HG03108 (cell line): Measurements from ENCODE around the gene CXCL1.

Source experiments
- ATAC-seq: cut with Tn5 transposase; IDR thresholded peaks from one replicate; pipeline ENCODE4 v1.9.1; 2021; ENCODE audit warnings: moderate library complexity; ENCODE audit not compliant: unreplicated experiment

The CXCL1 gene

DNA sequence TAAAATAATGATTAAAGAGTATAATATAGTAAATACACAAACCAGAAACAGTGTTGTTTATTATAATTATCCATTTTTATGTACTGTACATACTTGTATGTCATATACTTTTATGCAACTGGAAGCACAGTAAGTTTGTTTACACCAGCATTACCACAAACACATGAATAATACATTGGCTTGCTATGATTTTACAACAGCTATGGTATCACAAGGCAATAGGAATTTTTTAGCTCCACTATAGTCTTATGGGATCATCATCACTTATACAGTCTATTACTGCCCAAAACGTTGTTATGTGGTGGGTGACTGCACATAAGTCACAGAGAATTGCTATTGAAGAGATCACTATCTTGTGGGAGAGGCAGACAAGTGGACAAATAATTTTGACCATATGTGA lies 17.9 kb upstream of the CXCL1 start:
- no peak for ATAC-seq

DNA sequence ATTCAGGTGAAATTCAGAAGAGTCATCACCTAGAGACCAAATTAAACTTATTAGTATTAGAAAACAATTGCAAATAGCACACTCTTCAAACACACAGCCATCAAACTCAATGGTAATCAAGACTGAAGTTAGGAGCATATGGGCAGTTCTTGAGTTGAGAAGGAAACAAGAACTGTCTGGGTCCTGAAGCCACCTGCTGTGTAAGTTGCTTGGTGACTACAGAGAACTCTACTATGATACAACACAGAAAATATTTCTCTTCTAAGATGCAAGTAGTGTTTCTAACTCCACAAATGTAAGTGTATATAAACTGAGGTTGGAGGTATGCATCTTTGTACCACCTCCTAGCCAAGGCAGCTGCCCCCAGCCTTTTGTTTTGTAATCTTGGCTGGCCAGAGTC lies 16.4 kb upstream of the CXCL1 start:
- no peak for ATAC-seq

DNA sequence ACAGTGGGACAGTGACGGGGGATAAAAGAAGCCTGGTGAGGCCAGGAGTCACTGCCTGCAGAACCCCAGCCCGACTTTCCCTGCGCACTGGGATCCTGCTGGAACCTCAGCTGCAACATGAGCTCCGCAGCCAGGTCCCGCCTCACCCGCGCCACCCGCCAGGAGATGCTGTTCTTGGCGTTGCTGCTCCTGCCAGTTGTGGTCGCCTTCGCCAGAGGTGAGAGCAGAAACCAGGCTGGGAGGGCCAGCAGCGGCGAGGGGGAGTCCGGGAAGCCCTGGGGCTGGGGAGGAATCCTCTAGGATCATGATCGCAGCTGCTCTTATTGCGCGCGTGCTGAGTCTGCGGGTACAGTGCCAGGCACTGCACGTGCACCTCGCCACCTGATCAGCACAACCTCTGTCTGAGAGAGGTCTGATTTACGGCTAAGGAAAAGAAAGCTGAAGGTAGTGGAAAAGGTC lies 15.9 kb upstream of the CXCL1 start, which contains the start of gene PF4V1:
PF4V1 (plus strand) TSS at position 51 of the 459 bp plus-strand sequence; CDS start at position 118, 67 bp downstream.
- ATAC-seq: no peak

DNA sequence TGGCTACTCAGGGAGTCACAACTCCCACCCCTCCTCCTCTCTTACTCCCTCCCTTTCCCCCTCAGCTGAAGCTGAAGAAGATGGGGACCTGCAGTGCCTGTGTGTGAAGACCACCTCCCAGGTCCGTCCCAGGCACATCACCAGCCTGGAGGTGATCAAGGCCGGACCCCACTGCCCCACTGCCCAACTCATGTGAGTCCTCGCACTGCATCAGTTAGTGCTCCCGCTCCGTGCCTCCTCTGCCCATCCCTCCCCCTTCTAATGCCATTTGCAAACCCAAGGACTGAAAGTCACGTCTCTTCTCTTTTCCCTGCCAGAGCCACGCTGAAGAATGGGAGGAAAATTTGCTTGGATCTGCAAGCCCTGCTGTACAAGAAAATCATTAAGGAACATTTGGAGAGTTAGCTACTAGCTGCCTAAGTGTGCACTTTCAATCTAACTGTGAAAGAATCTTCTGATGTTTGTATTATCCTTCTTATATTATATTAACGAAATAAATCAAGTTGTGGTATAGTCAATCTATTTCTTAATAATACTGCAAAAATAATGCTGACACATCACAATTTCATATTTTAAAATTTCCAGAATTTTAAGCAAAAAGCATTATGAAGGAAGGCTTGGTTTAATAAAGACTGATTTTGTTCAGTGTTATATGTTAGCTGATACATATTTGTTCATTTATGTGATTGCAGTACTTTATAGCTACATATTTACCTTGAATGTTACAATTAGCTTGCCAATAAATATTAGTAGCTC lies 15.3 kb upstream of the CXCL1 start:
- no peak for ATAC-seq

DNA sequence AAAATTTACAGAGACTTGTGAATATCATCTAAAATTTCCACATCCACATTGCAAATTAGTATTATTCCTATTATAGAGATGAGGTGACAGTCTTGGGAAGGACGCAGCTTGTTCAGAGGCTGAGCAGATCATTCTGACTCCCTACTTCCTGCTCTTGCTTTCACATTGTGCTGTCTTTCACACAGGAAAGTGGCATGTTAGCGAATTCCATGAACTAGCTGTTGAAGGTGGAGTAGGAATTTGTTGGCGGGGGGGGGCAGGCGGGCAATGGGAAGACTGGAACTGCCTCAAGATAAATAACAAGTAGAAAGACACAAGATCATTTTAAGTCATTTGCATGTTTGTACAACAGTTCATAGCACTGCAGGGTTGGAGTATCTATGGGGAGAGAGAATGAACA lies 13.8 kb upstream of the CXCL1 start:
- no peak for ATAC-seq

DNA sequence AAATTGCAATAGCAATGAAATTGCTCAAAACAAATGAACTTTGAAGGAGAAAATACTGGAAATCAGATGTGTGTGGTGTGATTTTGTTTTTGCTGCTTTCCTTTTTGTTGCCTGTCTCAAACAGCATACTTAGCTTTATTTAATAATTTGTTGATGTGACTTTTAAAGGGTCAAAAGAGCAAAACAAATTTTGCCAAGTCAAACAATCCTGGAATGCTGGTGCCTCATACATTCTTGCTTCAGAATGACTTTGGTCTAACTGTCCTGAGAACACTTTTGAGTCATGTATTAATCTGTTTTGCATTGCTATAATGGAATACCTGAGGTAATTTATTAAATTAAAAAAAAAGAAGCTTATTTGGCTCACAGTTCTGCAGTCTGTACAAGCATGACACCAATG lies 12.7 kb upstream of the CXCL1 start:
- ATAC-seq: no peak

DNA sequence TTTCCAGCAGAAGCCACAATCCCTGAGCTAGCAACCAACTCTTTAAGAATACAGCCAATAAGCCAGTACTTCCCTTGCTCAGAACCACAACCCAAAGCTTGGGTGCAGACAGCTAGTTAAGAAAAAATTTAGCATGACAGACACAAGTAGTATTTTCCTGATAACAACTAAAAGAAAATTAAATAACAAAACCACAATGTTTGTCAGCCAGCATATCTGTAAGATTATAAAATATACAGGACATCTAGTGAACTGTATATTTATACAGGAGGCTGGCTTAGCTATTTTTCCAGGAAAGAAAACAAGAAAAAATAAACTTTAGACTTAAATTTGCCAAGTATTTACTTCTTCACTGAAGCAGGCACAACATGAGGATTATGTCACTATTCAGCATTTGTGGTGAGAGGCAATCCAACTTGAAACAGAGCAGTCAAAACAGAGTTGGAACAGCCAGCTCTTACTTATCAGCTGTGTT lies 9.5 kb upstream of the CXCL1 start:
- no peak for ATAC-seq

DNA sequence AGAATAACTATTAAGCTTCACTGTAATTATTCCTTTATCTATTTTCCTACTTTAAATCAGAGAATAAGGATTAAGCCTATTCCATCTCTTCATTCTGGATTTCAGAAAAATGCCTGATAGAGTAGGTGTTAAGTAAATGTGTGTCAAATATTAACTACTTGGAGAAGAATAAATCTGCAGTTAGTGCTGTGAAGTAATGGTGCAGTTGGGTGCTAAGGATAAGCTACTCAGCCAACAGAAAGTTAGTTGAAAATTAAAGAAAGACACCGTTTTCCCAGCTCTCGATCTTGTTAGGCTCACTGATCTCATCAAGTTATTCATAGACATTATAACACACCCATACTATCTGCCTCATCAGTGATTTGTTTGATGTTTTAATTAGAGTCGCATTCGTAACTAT lies 9.0 kb upstream of the CXCL1 start:
- ATAC-seq: no peak

DNA sequence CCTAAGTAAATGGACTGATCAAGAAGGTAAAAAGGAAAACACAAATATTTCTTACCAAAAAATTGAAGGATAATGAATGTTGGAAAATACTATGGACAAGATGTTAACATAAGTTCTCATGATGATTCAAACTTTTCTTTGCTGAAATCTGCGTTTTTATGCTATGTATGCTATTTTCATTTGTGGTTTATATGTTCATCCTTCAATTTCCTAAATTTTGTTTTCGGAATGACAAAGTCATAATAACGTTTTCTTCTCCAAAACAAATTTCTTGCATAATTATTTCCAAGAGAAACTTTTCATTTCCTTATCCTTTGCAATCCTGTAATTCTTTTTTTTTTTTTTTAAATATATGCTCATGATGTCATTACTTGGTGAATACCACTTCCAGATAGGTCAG lies 8.3 kb upstream of the CXCL1 start:
- no peak for ATAC-seq

DNA sequence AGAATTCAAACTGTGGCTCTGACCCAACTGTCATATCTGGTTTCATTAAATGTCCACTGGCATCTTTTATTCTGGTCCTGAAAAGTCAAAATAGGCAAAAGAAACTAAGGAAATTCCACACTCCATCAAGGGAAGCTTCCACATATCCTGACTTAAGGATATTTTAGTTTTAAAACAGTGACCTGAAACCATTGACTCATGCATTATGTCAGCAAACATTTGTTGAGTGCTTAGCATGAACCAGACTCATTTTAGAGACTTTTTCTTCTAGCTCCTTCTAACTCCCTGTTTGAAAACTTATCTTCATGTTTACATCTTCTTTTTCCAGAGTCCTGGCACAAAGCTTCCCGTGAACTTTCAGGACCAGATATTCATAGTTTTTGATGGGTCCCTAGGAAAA lies 6.9 kb upstream of the CXCL1 start:
- ATAC-seq: no peak

DNA sequence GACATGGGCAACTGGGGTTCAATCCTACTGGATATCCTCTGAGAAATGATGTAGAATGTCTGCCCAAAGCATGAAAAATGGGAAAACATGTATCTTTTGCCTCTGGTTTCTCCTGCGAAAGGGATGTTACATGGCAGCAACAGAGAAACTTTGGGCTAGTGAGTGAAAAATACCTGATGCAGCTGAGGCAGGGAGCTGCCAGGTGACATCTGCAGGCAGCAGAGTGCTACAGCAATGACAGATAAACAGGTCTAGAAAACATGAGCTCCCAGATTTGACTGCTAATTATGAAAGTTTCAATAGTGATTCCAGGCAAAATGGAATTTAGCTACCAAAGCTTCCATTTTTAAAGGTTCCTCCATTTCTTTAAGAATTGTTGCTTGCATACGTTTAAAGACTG lies 4.8 kb upstream of the CXCL1 start:
- no peak for ATAC-seq

DNA sequence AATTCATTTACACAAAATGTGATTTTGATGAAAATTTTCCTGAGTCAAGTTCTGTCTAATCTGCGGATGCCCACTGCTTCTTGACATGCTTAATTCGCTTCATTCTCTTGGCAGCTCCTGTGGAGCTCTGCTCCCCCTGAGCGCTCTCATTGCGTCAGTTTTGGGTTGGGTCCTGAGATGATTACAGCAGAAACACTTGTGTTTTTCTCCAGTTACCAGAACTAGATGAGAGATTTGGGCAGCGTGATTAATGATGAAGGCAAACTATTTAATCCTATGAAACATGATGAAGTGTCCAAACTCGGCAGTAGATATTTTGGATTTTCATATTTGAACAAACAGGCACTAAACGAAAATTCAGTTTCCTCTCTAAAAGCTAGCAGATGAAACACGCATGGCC lies 4.2 kb upstream of the CXCL1 start:
- no peak for ATAC-seq

DNA sequence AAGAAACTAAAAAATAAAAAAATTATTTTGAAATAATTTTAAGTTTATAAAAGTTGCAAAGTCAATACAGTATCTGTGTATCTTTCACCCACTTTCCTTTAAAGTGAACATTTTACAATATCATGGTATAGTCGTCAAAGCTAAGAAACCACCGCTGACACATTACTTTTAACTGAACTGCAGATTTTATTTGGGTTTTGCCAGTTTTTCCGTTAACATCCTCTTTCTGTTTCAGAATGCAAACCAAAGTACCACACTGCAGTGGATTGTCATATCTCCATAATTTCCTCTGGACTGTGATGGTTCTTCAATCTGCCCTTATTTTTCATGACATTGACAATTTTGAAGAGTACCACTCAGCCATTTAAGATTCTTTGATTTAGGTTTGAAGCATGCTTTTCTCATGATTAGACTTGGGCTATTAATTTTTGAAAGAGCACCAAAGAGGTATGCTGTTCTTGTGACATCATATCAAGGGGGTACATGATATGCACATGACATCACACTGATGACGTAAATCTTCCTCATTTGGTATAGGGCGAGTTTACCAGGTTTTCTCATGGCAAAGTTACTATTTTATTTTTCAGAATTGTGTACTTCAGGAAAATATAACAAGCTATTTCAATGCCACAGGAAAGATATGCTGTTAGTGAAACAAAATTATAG lies 3.6 kb upstream of the CXCL1 start:
- ATAC-seq: no peak

DNA sequence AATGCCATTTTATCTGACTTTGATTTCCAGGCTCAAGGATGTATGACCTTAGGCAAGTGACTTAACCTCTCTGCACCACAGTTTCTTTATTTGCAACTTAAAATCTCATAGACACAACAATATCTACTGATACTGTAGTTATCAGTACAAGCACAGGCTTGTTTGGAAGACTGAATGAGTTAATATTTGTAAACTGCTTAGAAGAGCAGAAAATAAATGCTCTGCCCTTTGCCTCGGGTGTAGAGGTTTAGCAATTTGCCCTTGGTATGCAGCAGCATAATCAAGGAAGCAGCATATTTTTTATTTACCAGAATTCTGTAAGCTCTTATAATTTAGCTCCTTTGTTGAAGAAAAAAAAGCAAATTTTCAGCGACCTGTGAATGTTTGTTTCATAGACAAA lies 2.9 kb upstream of the CXCL1 start:
- no peak for ATAC-seq

DNA sequence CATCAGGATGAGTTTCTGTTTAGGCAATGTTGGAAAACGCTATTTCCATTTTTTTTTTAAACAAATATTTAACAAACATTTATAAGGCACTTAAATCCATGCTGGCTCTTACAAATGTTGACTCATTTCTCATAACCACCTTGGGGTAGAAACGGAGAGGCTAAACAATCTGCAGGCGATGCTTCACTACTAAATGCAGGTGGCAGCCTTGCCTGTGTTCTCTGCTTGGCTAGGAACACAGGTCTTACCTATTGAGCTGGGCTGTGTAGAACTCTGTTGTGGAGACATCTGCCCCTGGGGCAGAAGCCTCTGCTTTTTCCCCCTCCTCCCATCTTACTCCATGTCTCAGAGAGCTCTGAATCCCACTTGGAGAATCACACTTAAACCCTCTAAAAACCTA lies 1.4 kb upstream of the CXCL1 start:
- ATAC-seq: no peak

DNA sequence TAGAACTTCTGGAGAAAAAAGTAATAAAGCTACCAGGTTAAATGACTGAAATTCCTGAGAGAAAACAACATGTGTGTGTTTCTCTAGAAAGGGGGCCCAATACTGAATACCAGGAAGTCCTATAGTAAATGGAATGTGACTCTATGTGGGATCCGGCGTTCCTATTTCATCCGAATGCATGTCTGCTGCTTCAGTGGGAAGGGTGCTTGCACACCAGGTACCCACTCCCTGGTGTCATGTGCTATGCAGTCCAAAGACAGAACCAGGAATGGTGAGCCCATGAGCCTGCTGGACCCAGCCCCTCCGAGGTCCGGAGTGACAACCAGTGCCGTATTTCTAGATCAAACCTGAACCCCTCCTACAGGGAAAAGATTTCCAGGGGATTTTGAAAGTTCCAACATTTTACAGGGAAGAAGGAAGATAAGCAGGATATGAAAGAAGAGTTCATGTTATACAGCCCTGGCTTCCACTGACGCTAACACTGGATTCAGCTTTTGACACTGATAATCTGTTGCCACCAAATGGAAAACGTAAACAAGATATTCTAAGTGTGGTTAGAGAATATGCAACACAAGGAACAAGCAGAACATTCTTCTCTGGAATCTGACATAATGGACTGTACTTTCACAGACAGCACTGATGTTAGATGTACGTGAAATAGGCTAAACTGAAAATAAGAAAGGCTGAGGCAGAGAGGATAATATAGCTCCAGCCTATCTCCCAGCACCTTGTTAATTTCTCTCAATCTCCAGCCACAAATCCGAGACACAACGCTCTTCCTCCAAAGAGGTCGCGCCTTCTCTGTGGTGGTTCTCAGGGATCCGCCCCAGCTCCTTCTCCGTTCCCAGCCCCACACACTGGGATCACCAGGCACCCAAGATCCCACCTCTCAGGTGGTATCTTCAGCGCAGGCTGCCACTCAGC lies 725 bp upstream of the CXCL1 start:
- no peak for ATAC-seq

DNA sequence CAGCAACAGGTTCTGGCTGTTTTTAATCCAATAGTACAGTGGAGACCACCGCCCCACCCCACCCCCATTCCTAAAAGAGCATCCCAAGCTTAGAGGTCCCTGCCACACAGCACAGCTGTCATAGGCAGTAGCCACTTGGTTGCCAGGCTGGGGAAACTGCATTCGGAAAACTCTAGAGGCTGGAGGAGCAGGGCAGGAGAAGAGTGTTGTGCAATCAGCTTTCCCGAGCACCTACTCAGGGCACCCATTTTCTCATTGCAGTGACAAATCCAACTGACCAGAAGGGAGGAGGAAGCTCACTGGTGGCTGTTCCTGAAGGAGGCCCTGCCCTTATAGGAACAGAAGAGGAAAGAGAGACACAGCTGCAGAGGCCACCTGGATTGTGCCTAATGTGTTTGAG lies 1.1 kb downstream of the CXCL1 start:
- ATAC-seq: no peak

DNA sequence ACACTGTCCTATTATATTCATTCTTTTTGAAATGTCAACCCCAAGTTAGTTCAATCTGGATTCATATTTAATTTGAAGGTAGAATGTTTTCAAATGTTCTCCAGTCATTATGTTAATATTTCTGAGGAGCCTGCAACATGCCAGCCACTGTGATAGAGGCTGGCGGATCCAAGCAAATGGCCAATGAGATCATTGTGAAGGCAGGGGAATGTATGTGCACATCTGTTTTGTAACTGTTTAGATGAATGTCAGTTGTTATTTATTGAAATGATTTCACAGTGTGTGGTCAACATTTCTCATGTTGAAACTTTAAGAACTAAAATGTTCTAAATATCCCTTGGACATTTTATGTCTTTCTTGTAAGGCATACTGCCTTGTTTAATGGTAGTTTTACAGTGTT lies 1.6 kb downstream of the CXCL1 start:
- ATAC-seq: no peak

DNA sequence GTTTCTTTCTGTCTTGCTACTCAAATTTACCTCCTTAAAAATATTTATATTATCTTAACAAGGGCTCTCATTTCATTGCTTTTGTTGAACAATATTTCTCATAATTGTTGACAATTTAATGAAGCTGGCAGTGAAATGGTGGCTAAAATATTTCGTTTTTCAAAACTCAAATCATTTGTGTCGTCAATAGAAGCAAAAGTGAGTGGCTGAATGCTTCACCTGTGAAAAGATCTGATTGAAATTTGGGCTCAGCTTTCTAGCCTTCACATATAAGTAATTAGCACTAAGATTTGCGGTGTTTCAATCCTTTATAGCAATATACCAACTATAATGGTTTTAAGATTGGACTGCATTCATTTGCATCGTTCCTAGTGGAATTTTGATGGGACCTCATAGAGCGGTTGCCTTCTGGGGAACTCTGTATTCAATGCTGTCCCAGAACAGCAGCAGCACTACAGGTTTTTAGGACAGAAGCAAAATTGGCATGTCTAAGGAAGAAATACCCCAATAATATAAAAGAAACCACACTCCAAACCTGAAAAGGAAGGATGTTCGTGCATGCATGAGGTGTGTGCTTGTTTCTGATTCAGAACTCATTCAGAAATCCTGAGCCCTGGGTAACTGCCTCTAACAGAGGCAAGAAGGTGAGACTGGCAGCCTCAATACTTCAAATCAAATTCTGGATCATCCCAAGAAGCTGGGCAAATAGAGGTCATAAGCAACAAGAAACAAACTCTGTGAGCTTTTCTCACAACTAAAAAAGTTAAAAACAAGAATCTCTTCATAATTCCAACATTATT lies 2.5 kb downstream of the CXCL1 start:
- no peak for ATAC-seq

DNA sequence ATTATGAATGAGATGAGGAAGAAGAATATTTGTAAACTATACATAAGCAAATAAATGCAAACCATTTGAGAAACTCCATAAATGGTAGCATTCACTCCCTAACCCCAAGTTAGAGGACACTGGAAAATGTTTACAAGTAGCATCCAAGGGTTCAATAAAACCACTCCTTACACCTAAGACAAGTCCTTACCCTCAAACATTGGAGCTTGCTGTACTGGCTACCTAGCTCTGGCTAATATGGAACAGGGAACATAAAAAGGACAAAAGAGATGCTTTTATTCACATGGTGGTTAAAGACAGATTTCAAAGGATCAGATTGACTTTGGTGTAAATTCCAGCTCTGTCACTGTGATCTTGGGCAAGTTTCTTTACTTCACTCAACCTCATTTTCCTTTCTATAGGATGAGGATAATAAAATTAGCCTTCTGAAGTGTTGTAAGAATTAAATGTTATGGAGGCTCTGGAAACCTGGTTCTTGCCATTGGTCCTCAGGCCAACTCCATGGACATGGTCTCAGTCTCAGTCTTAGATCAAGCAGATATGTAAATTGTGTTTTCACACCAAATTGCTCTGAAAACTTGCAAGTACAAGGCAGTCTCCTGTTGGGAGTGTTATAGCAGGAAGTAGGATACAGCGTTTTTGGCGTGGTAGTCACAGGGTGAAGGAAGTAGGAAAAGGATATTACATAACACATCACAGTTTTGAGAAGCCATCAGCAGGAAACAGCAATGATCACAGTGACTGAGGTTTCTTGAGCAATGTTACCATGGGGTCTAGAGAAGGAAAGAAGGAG lies 3.3 kb downstream of the CXCL1 start:
- no peak for ATAC-seq
